ENCODE results near the gene ZNF225.
A peak's percentile ranks its signal among the peaks of the same experiment; 100 is the strongest.
"Not testable (repeated sequence)": the region's sequence is repeated elsewhere in the genome, so short reads cannot be mapped to it uniquely, and the experiment has no call there.

ZNF225 gene

GRCh38 chr19:44113138-44113783 is at the start of gene ZNF225:
TSS of gene ZNF225 (plus strand) at chr19:44113399. CDS start at chr19:44115828, 2,429 bp downstream.
- peak; percentile 99 for DNase-seq (ENCODE audit: low read depth)

GRCh38 chr19:44066305-44066704 is 46.9 kb upstream of the ZNF225 start:
- no peak for DNase-seq (ENCODE audit: low read depth)

- DNase-seq (ENCODE audit: low read depth): no peak
Measured at GRCh38 chr19:44069415-44069814, 43.8 kb upstream of the ZNF225 start.

GRCh38 chr19:44071824-44072542 is 41.2 kb upstream of the ZNF225 start, which contains the start of gene ZNF284:
TSS of gene ZNF284 (plus strand) at chr19:44072159. CDS start at chr19:44076390, 4,231 bp downstream.
- DNase-seq (ENCODE audit: low read depth): peak; percentile 80

- no peak for DNase-seq (ENCODE audit: low read depth)
Measured at GRCh38 chr19:44072543-44073401, 40.4 kb upstream of the ZNF225 start.

- DNase-seq (ENCODE audit: low read depth): no peak
Measured at GRCh38 chr19:44076325-44076724, 36.9 kb upstream of the ZNF225 start.

GRCh38 chr19:44092108-44092507 is 21.1 kb upstream of the ZNF225 start:
- DNase-seq (ENCODE audit: low read depth): no peak

- DNase-seq (ENCODE audit: low read depth): peak; percentile 88
Measured at GRCh38 chr19:44093931-44094765, 19.1 kb upstream of the ZNF225 start, which contains the start of gene ZNF224. TSS of gene ZNF224 (plus strand) at chr19:44094361. CDS start at chr19:44097874, 3,513 bp downstream.

GRCh38 chr19:44107751-44108150 is 5.4 kb upstream of the ZNF225 start:
- no peak for DNase-seq (ENCODE audit: low read depth)

GRCh38 chr19:44109458-44109857 is 3.7 kb upstream of the ZNF225 start:
- DNase-seq (ENCODE audit: low read depth): no peak

- no peak for DNase-seq (ENCODE audit: low read depth)
Measured at GRCh38 chr19:44111910-44112463, 1.2 kb upstream of the ZNF225 start.

GRCh38 chr19:44112802-44113137 is 429 bp upstream of the ZNF225 start:
- no peak for DNase-seq (ENCODE audit: low read depth)

GRCh38 chr19:44113784-44114390 is 688 bp downstream of the ZNF225 start:
- DNase-seq (ENCODE audit: low read depth): no peak

GRCh38 chr19:44121162-44121561 is 8.0 kb downstream of the ZNF225 start:
- DNase-seq (ENCODE audit: low read depth): not testable (repeated sequence)

GRCh38 chr19:44131955-44132354 is 18.8 kb downstream of the ZNF225 start:
- DNase-seq (ENCODE audit: low read depth): no peak

- DNase-seq (ENCODE audit: low read depth): peak; percentile 66
Measured at GRCh38 chr19:44141191-44142058, 28.2 kb downstream of the ZNF225 start, which contains the start of gene ZNF234. TSS of gene ZNF234 (plus strand) at chr19:44141554. CDS start at chr19:44144633, 3,079 bp downstream.

- DNase-seq (ENCODE audit: low read depth): no peak
Measured at GRCh38 chr19:44142059-44142433, 28.8 kb downstream of the ZNF225 start.

- no peak for DNase-seq (ENCODE audit: low read depth)
Measured at GRCh38 chr19:44149776-44150175, 36.6 kb downstream of the ZNF225 start.

- DNase-seq (ENCODE audit: low read depth): no peak
Measured at GRCh38 chr19:44151491-44151890, 38.3 kb downstream of the ZNF225 start.

- DNase-seq (ENCODE audit: low read depth): no peak
Measured at GRCh38 chr19:44156475-44156874, 43.3 kb downstream of the ZNF225 start.

All from HS-27A (cell line).